GM21526 (cell line): Measurements from ENCODE around the gene TFDP2.
A peak's percentile ranks its signal among the peaks of the same experiment; 100 is the strongest.
"Not testable (repeated sequence)": the region's sequence is repeated elsewhere in the genome, so short reads cannot be mapped to it uniquely, and the experiment has no call there.

Source experiments
- ATAC-seq: cut with Tn5 transposase; IDR thresholded peaks from one replicate; pipeline ENCODE4 v1.9.1; 2021; ENCODE audit warnings: moderate library complexity; ENCODE audit not compliant: unreplicated experiment, low FRiP score

TFDP2 gene

GRCh38 chr3:142148792-142149672 is at the start of gene TFDP2:
Gene TFDP2 (minus strand): TSS chr3:142149544. CDS start chr3:142101749, 47,795 bp downstream.
- ATAC-seq: peak; percentile 99

DNA sequence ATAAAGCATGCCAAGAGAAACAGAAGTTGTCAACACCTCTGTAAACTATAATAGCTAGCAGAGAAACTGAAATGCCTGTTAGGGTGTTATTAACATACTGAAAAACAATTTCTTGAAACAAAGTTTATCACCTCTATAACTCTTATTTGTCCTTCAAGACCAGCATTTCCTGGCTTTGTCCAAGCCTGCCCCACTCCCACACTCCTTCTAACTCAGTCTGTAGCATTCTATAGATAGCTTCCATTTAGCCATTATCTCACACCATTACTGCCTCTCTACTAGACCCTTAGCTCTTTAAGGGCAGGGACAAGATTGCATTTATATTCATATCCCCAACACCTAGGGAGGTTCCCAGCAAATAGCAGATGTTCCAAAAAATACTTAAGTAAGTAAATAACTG is 39.5 kb upstream of the TFDP2 start:
- ATAC-seq: no peak

- no peak for ATAC-seq
These were observed 31.5 kb upstream of the TFDP2 start for GRCh38 chr3:142180761-142181362.

DNA sequence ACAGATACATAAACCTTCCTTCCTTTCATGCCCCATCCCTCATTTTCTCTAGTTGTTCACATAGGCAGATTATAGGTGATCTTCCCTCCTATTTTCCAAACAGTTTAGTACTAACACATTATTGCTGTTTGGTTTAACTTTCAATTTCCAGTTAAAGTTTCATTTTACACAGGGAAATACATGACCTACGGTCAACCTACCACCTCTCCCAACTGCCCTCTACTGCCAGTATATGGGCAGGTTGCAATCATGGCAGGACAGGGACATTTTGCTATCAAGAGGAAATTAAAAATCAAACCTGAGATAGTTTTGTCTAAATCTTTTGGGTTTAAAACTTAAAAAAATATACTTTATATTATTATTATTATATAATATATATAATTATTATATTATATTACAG is 26.1 kb upstream of the TFDP2 start:
- no peak for ATAC-seq

GRCh38 chr3:142174559-142174958 is 25.2 kb upstream of the TFDP2 start:
- no peak for ATAC-seq

GRCh38 chr3:142168514-142168913 is 19.2 kb upstream of the TFDP2 start:
- ATAC-seq: no peak

DNA sequence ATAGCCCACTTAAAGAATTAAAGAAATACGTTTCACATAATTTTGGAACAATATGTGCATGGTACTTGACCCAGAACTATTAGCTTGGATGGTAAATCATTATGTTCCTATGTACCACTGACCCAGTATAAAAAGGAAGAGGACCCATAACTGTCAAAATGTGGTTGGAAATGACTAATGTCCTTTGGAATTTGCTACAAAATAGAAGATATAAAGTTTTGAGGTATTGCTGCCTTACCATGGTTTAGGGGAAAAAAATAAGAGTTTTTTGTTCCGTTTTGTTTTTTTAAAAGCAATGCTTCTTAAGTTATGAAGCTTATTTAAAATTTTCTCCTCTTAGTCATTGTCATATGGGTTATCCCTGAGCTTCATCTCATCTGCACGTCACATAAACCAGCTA is 15.8 kb upstream of the TFDP2 start:
- no peak for ATAC-seq

GRCh38 chr3:142159083-142159740 is 9.9 kb upstream of the TFDP2 start:
- no peak for ATAC-seq

DNA sequence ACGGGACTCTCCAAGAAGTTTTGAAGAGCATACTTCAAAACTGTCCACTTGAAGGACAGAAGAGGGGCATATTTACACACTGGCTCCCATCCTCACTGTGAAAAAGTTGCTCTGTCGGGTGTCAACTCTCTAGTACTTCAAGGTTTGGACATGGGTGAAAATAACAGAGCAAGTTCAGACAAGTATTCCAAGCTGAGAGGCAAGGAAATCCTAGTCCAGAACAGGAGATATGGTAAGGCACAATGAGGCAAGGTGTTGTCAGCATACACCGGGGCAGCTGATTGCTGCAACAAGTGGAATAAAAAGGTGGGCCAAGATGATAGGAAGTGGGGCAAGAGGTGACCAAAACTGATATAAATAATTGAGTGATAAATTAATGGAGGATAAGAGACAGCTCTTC is 4.8 kb upstream of the TFDP2 start:
- no peak for ATAC-seq

DNA sequence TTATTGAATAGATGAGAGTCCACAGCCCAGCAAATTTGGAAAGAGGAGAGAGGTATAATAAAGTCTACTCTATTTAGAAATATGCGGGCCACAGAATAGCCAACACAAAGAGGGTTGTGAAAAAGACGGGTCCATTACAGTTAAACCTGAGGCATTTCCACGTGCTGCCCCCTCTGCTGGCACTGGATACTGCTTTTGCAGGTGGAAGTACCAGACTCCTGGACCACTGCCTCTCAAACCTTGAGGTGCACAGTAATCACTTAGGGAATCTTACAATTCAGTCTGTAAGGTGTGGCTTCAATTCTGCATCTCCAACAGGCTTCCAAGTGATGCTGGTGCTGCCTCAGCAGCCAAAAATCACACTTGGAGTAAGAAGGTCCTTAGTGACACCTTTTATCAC is 3.0 kb upstream of the TFDP2 start:
- ATAC-seq: no peak

DNA sequence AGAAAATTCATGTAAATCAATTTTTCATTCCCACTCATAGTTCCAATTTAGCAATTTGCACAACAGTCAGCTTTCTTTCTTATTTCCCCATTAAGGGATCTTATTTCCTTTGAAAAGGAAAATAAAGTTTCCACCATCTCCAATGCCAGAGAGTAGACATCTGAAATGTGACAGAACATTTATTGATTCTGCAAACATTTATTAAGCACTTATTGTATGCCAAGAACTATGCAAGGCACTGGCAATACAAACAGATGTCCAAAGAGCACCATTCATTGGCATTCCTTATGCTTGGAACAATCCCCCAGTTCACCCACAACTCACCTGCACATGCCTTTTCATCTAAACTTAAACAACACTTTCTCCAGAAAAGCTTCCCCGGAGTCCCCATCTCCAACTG is 2.5 kb upstream of the TFDP2 start:
- no peak for ATAC-seq

GRCh38 chr3:142151240-142151639 is 1.9 kb upstream of the TFDP2 start:
- ATAC-seq: no peak

- no peak for ATAC-seq
These were observed 927 bp upstream of the TFDP2 start for GRCh38 chr3:142150271-142150670.

DNA sequence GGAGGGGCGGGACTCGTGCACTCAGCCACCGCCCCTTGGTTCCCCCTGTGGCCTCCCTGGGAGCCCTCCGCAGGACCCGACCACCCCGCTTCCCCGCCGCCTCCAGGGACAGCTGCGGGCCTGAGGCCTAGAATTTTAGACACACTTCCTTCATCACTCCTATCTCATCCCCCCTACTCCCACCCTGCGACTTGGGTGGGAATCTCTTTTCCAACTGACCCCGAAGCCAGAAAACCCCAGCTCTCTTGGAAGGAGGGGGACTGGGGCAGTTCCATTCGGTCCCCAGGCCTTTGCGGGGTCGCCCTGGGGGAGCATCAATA is 289 bp upstream of the TFDP2 start:
- no peak for ATAC-seq

GRCh38 chr3:142148044-142148791 is 1.1 kb downstream of the TFDP2 start:
- ATAC-seq: no peak

DNA sequence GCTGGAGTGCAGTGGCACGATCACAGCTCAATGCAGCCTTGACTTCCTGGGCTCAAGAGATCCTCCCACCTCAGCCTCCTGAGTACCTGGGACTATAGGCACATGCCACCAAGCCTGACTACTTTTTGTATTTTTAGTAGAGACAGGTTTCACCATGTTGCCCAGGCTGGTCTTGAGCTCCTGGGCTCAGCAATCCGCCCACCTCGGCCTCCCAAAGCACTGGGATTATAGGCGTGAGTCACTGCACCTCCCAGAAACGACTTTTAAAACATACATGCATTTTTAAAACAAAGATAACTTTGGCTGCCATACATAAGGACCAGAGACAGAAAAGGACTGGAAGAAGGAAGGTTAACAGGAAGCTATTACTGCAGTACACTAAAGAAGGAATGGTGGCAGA is 4.8 kb downstream of the TFDP2 start:
- not testable (repeated sequence) for ATAC-seq

DNA sequence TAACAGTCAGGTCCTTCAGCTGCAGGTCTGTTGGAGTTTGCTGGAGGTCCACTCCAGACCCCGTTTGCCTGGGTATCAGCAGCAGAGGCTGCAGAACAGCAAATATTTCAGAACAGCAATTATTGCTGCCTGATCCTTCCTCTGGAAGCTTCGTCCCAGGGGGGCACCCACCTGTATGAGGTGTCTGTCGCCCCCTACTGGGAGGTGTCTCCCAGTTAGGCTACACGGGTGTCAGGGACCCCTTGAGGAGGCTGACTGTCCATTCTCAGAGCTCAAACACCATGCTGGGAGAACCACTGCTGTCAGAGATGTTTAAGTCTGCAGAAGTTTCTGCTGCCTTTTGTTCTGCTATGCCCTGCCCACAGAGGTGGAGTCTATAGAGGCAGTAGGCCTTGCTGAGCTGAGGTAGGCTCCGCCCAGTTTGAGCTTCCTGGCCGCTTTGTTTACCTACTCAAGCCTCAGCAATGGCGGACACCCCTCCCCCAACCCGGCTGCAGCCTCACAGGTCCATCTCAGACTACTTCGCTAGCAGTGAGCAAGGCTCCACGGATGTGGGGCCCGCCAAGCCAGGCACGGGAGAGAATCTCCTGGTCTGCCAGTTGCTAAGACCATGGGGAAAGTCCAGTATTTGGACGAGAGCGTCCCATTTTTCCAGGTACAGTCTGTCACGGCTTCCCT is 8.6 kb downstream of the TFDP2 start:
- not testable (repeated sequence) for ATAC-seq

DNA sequence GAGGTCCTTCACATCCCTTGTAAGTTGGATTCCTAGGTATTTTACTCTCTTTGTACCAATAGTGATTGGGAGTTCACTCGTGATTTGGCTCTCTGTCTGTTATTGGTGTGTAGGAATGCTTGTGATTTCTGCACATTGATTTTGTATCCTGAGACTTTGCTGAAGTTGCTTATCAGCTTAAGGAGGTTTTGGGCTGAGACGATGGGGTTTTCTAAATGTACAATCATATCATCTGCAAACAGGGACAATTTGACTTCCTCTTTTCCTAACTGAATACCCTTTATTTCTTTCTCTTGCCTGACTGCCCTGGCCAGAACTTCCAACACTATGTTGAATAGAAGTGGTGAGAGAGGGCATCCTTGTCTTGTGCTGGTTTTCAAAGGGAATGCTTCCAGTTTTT is 12.3 kb downstream of the TFDP2 start:
- not testable (repeated sequence) for ATAC-seq

DNA sequence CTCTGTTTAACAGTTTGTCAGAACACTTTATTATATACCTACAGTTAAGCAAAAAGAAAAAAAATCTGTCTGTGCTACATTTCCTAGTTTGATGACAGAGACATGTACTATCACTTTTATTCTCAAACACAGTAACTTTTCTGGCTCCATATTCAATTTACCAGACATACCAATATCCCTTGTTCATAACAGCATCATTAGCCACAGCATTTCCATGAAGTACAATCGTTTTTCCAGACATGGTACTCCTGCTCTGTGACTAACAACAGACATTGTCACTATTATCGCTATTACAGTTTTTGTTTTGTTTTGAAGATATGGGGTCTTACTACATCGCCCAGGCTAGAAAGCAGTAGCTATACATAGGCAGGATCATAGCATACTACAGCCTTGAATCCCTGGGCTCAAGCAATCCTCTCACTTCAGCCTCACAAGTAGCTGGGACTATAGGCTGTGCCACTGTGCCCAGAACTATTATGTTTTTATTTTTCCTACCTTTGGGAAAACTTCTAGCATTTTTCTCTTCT is 14.5 kb downstream of the TFDP2 start:
- ATAC-seq: no peak

GRCh38 chr3:142129516-142130171 is 19.7 kb downstream of the TFDP2 start:
- no peak for ATAC-seq
